ENCODE data around the gene NR3C1.

Gene NR3C1

GRCh38 chr5:143396353-143396940 lies 7.0 kb downstream of the NR3C1 start:
- TF ChIP-seq CTCF (IDR thresholded peaks at IDR 0.05; ENCODE audit: extremely low read depth, missing control alignments): no peak
- DNase-seq (ENCODE audit: low spot score): no peak

- no peak for DNase-seq (ENCODE audit: low spot score)
Observed at GRCh38 chr5:143395638-143396352, 7.7 kb downstream of the NR3C1 start.

GRCh38 chr5:143393524-143393923 lies 10.0 kb downstream of the NR3C1 start:
- DNase-seq (ENCODE audit: low spot score): no peak

More at GRCh38 chr5:143395638-143396352, 7.7 kb downstream of the NR3C1 start:
- TF ChIP-seq CTCF (IDR thresholded peaks at IDR 0.05; ENCODE audit: extremely low read depth, missing control alignments): no peak

DNA sequence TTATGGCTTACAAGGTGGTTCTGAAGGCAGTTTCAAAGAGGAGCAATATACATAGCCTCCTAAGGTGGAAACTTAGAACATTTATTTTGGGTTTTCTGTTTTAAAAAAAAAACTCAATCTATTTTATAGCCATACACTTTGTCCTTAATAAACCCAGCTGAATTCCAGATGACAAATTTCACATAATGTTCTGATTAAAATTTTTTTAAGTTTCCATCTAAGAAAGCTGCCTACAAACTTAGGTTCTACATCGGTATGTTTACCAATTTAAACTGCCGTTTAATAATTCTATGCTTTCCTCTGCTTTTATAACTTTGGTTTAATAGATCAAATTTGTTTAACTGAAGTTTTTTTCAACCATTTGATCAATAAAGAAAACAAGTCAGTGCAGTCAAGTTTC lies 12.5 kb downstream of the NR3C1 start:
- no peak for DNase-seq (ENCODE audit: low spot score)
- TF ChIP-seq CTCF (IDR thresholded peaks at IDR 0.05; ENCODE audit: extremely low read depth, missing control alignments): no peak

More at GRCh38 chr5:143393524-143393923, 10.0 kb downstream of the NR3C1 start:
- no peak for TF ChIP-seq CTCF (IDR thresholded peaks at IDR 0.05; ENCODE audit: extremely low read depth, missing control alignments)

DNA sequence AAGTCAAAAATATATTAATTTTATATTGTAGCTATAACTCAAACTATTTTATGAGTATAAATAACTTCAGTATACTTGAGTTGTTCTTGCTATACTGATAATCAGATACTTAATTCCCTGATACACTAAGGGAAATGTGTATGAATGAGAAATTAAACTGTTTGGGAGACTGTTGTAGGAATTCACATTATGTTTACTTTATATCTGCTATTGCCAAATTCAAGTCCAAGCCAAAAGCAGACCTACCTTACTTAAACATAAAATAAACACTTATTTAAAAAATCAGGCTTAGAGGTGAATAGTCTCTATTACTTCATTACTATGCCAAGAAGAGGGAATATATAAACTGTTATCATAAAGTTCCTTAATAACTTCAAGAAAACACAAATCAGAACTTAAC lies 13.2 kb downstream of the NR3C1 start:
- no peak for TF ChIP-seq CTCF (IDR thresholded peaks at IDR 0.05; ENCODE audit: extremely low read depth, missing control alignments)
- DNase-seq (ENCODE audit: low spot score): no peak

DNA sequence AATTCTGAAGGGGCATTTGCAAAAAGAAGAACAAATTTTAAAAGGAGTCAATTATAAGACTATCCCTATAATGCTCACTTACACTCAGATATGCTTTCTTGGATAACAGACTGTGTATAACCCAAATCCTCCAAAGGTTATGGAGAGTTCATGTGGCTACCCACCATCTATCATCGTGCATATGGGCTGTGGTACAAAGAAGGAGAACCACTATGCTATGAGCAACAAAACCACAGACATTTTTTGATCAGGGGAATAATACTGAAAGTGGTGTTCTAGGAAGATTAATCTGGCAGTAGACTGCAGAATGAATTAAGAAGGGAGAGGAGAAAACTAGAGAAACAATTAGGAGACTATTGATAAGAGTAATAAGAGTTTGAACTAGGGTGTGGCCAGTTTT lies 16.8 kb downstream of the NR3C1 start:
- no peak for TF ChIP-seq CTCF (IDR thresholded peaks at IDR 0.05; ENCODE audit: extremely low read depth, missing control alignments)
- DNase-seq (ENCODE audit: low spot score): no peak

DNA sequence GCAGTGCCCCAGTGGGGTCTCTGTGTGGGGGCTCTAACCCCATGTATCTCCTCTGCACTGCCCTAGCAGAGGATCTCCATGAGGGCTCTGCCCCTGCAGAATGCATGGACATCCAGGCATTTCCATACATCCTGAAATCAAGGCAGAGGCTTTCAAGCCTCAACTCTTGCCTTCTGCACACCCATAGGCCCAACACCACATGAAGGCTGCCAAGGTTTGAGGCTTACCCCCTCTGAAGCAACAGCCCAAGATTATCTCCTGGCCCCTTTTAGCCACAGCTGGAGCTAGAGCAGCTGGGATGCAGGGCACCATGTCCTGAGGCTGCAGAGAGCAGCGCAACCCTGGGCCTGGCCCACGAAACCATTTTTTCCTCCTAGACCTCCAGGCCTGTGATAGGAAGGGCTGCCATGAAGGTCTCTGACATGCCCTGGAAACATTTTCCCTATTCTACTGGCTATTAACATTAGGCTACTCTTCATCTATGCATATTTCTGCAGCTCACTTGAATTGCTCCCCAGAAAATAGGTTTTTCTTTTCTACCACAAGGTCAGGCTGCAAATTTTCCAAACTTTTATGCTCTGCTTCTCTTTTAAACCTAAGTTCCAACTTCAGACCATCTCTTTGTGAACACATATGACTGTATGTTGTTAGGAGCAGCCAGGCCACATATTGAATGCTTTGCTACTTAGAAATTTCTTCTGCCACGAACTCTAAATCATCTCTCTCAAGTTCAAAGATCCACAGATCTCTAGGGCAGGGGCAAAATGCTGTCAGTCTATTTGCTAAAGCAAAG lies 18.4 kb downstream of the NR3C1 start:
- DNase-seq (ENCODE audit: low spot score): no peak
- no peak for TF ChIP-seq CTCF (IDR thresholded peaks at IDR 0.05; ENCODE audit: extremely low read depth, missing control alignments)
